Peyer's patch (tissue), 4 donors: ENCODE results near the gene UFC1.

ENCODE experiments used
- POLR2A ChIP-seq, 2 donors: fragments of 450-650 bp; IDR thresholded peaks; one replicate each; pipeline ENCODE4 v1.5.1; 2017; ENCODE audit warnings: antibody characterized with exemption in 2 of 2, mild to moderate bottlenecking in 2 of 2, moderate library complexity in 2 of 2
- TF ChIP-seq, protein P1 (sequence below), 6 experiments: fragments of 450-650 bp in 4 of 6; fragments of 200-600 bp in 2 of 6; sonication (generic) in 1 of 6; IDR thresholded peaks; one replicate each; pipeline ENCODE4 v1.5.1; 2017 to 2019; ENCODE audit warnings: antibody characterized with exemption in 6 of 6, mild to moderate bottlenecking in 3 of 6, moderate library complexity in 1 of 6

DNA sequence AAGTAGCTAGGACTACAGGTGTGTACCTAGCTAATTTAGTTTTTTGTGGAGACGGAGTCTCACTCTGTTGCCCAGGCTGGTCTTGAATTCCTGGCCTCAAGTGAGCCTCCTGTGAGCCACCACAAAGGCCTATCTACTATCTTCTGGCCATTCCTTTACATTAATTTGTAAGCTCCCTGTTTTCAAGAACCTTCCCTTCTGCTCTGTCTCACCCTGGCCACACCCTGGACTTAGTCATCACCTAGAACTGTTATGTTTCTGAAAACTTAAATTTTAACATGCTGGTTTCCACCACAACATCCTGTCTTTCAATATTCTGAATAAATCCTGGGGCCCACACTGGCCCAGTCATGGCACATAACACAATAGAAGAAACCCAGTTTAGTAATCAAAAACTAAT is 28.4 kb downstream of the UFC1 start:
- TF ChIP-seq, protein P1, sequence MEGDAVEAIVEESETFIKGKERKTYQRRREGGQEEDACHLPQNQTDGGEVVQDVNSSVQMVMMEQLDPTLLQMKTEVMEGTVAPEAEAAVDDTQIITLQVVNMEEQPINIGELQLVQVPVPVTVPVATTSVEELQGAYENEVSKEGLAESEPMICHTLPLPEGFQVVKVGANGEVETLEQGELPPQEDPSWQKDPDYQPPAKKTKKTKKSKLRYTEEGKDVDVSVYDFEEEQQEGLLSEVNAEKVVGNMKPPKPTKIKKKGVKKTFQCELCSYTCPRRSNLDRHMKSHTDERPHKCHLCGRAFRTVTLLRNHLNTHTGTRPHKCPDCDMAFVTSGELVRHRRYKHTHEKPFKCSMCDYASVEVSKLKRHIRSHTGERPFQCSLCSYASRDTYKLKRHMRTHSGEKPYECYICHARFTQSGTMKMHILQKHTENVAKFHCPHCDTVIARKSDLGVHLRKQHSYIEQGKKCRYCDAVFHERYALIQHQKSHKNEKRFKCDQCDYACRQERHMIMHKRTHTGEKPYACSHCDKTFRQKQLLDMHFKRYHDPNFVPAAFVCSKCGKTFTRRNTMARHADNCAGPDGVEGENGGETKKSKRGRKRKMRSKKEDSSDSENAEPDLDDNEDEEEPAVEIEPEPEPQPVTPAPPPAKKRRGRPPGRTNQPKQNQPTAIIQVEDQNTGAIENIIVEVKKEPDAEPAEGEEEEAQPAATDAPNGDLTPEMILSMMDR (IDR thresholded peaks at IDR 0.05), result no peak
- TF ChIP-seq POLR2A (IDR thresholded peaks at IDR 0.05), result no peak
